ENCODE measurements around the gene MTHFSD.

Gene MTHFSD

GRCh38 chr16:86584071-86584685 is 29.1 kb upstream of the MTHFSD start:
- no peak for DNase-seq (ENCODE audit: low spot score)

- no peak for DNase-seq (ENCODE audit: low spot score)
Observed at GRCh38 chr16:86581458-86581857, 26.4 kb upstream of the MTHFSD start.

- DNase-seq (ENCODE audit: low spot score) = no peak
Observed at GRCh38 chr16:86580791-86581170, 25.7 kb upstream of the MTHFSD start.

- no peak for DNase-seq (ENCODE audit: low spot score)
Observed at GRCh38 chr16:86580063-86580790, 25.2 kb upstream of the MTHFSD start.

GRCh38 chr16:86579268-86580062 is 24.4 kb upstream of the MTHFSD start:
- no peak for DNase-seq (ENCODE audit: low spot score)

GRCh38 chr16:86578611-86579267 is 23.7 kb upstream of the MTHFSD start:
- DNase-seq (ENCODE audit: low spot score) = no peak

GRCh38 chr16:86578061-86578599 is 23.1 kb upstream of the MTHFSD start, which contains the start of gene FOXL1:
TSS of gene FOXL1 (plus strand) at chr16:86578549. CDS start at chr16:86578724, 175 bp downstream.
- DNase-seq (ENCODE audit: low spot score) = no peak

- no peak for DNase-seq (ENCODE audit: low spot score)
Observed at GRCh38 chr16:86577314-86577971, 22.4 kb upstream of the MTHFSD start.

- DNase-seq (ENCODE audit: low spot score) = no peak
Observed at GRCh38 chr16:86576591-86577313, 21.7 kb upstream of the MTHFSD start.

- DNase-seq (ENCODE audit: low spot score) = no peak
Observed at GRCh38 chr16:86575754-86576557, 20.9 kb upstream of the MTHFSD start.

- no peak for DNase-seq (ENCODE audit: low spot score)
Observed at GRCh38 chr16:86575095-86575685, 20.2 kb upstream of the MTHFSD start.

- DNase-seq (ENCODE audit: low spot score) = no peak
Observed at GRCh38 chr16:86574646-86575045, 19.6 kb upstream of the MTHFSD start.

- no peak for DNase-seq (ENCODE audit: low spot score)
Observed at GRCh38 chr16:86573646-86574508, 18.8 kb upstream of the MTHFSD start.

- no peak for DNase-seq (ENCODE audit: low spot score)
Observed at GRCh38 chr16:86573215-86573614, 18.2 kb upstream of the MTHFSD start.

GRCh38 chr16:86572606-86573005 is 17.6 kb upstream of the MTHFSD start:
- DNase-seq (ENCODE audit: low spot score) = no peak

GRCh38 chr16:86572041-86572521 is 17.0 kb upstream of the MTHFSD start:
- no peak for DNase-seq (ENCODE audit: low spot score)

GRCh38 chr16:86571530-86571915 is 16.5 kb upstream of the MTHFSD start:
- DNase-seq (ENCODE audit: low spot score) = no peak

Measured in NAMALWA (cell line).